ENCODE results near the gene CRACDL. TPM values are rescaled to one million over a fixed set of nuclear protein-coding genes. Genes with fewer than 3 reads are reported as not detected.

The CRACDL gene
- total and polyA plus RNA-seq, 2 of the 13 experiments (the other 11 are each of a cell fraction or from before 2014, with no cell fraction given) = 0.15 to 0.26 TPM

DNA sequence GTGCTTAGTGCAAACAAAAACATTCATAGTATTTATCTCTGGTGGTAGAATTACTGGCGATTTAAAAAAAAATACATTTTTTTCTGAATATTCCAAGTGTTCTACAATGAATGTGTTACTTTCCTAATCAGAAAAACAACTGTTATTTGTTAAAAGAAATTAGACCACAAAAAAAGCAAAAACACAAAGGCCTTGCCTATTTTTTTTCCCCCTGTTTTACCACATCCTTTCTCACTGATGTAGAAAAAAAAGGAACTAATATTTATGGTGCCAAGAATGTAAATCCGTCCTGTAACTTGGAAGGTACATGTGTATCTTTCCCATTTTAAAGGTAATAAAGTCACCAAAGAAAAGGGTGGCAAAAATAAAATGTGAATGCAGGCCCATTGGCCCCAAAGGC is 176.7 kb downstream of the CRACDL start:
- intact Hi-C loops (cut with micrococcal nuclease; ENCODE audit: unreplicated experiment) = no loop called here
- TF ChIP-seq HNRNPH1 (optimal IDR thresholded peaks at IDR 0.05; ENCODE audit: low read depth, low read length) (no peak), FLYWCH1 (CRISPR knock-in tag; IDR thresholded peaks at IDR 0.05) (no peak), IKZF1 (IDR thresholded peaks at IDR 0.05) (no peak), ZNF83 (CRISPR knock-in tag; IDR thresholded peaks at IDR 0.05; ENCODE audit: borderline replicate concordance) (no peak), ZNF160 (CRISPR knock-in tag; IDR thresholded peaks at IDR 0.05) (no peak), MIER3 (CRISPR knock-in tag; IDR thresholded peaks at IDR 0.05; ENCODE audit: borderline replicate concordance) (no peak), GATAD2A (CRISPR knock-in tag; IDR thresholded peaks at IDR 0.05) (no peak), SMARCE1 (IDR thresholded peaks at IDR 0.05; ENCODE audit: borderline replicate concordance) (no peak), NCOA5 (CRISPR knock-in tag; IDR thresholded peaks at IDR 0.05) (no peak), ZNF121 (CRISPR knock-in tag; IDR thresholded peaks at IDR 0.05) (no peak), FOXK1 (CRISPR knock-in tag; IDR thresholded peaks at IDR 0.05; ENCODE audit: borderline replicate concordance, low read depth) (no peak), ZFP41 (CRISPR knock-in tag; IDR thresholded peaks at IDR 0.05; ENCODE audit: borderline replicate concordance) (no peak), ZFP37 (CRISPR knock-in tag; IDR thresholded peaks at IDR 0.05; ENCODE audit: borderline replicate concordance) (no peak)
- TF ChIP-seq, protein P1, sequence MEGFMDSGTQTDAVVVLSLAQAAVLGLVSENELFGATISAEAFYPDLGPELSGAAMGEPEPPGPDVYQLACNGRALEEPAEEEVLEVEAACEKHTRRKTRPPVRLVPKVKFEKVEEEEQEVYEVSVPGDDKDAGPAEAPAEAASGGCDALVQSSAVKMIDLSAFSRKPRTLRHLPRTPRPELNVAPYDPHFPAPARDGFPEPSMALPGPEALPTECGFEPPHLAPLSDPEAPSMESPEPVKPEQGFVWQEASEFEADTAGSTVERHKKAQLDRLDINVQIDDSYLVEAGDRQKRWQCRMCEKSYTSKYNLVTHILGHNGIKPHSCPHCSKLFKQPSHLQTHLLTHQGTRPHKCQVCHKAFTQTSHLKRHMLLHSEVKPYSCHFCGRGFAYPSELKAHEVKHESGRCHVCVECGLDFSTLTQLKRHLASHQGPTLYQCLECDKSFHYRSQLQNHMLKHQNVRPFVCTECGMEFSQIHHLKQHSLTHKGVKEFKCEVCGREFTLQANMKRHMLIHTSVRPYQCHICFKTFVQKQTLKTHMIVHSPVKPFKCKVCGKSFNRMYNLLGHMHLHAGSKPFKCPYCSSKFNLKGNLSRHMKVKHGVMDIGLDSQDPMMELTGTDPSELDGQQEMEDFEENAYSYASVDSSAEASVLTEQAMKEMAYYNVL (CRISPR knock-in tag; IDR thresholded peaks at IDR 0.05; ENCODE audit: borderline replicate concordance) = no peak
- TF ChIP-seq, protein P2, sequence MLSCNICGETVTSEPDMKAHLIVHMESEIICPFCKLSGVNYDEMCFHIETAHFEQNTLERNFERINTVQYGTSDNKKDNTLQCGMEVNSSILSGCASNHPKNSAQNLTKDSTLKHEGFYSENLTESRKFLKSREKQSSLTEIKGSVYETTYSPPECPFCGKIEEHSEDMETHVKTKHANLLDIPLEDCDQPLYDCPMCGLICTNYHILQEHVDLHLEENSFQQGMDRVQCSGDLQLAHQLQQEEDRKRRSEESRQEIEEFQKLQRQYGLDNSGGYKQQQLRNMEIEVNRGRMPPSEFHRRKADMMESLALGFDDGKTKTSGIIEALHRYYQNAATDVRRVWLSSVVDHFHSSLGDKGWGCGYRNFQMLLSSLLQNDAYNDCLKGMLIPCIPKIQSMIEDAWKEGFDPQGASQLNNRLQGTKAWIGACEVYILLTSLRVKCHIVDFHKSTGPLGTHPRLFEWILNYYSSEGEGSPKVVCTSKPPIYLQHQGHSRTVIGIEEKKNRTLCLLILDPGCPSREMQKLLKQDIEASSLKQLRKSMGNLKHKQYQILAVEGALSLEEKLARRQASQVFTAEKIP (CRISPR knock-in tag; IDR thresholded peaks at IDR 0.05; ENCODE audit: borderline replicate concordance) = no peak
- TF ChIP-seq, protein P3, sequence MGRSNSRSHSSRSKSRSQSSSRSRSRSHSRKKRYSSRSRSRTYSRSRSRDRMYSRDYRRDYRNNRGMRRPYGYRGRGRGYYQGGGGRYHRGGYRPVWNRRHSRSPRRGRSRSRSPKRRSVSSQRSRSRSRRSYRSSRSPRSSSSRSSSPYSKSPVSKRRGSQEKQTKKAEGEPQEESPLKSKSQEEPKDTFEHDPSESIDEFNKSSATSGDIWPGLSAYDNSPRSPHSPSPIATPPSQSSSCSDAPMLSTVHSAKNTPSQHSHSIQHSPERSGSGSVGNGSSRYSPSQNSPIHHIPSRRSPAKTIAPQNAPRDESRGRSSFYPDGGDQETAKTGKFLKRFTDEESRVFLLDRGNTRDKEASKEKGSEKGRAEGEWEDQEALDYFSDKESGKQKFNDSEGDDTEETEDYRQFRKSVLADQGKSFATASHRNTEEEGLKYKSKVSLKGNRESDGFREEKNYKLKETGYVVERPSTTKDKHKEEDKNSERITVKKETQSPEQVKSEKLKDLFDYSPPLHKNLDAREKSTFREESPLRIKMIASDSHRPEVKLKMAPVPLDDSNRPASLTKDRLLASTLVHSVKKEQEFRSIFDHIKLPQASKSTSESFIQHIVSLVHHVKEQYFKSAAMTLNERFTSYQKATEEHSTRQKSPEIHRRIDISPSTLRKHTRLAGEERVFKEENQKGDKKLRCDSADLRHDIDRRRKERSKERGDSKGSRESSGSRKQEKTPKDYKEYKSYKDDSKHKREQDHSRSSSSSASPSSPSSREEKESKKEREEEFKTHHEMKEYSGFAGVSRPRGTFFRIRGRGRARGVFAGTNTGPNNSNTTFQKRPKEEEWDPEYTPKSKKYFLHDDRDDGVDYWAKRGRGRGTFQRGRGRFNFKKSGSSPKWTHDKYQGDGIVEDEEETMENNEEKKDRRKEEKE (IDR thresholded peaks at IDR 0.05) = no peak

More for the DNA sequence above, 176.7 kb downstream of the CRACDL start:
- Histone ChIP-seq H4K20me1 (ENCODE audit: insufficient read depth, low read length) (no peaks in the 10 kb centered on the region), H3K9me3 (ENCODE audit: low read length) (no peaks in the 10 kb centered on the region), H3K9ac (ENCODE audit: insufficient read depth, low read depth, low read length) (no peak overlapping the region), H3K36me3 (replicated peaks in 1 of 2; ENCODE audit: control insufficient read depth in 1 of 2, insufficient read depth in 2 of 2, low read length in 2 of 2) (no peaks in the 10 kb centered on the region), H3K4me3 (replicated peaks in 1 of 3; ENCODE audit: insufficient read depth in 1 of 3, low read depth in 2 of 3, low read length in 3 of 3) (no peak overlapping the region), H2AFZ (ENCODE audit: low read length) (no peak overlapping the region), H3K79me2 (ENCODE audit: insufficient read depth, low read length) (no peaks in the 10 kb centered on the region), H3K27me3 (ENCODE audit: control insufficient read depth in 1 of 2, insufficient read depth in 2 of 2, low read length in 2 of 2) (peaks cover 0 to 18% of the 10 kb centered on the region in 2 experiments; a peak in 2 of 5 replicates), H3K4me1 (ENCODE audit: insufficient read depth, low read length) (peaks cover 16% of the 10 kb centered on the region), H3K4me2 (ENCODE audit: low read depth, low read length) (no peak overlapping the region), H3K27ac (ENCODE audit: extremely low read length, insufficient read depth, low read length) (no peak overlapping the region)
- BruUV-seq (replicated peaks) = no TSS peak
- no peak for FAIRE-seq
- ChIA-PET POLR2A (no interaction called here), CTCF (ENCODE audit: low intra/inter-chr PET ratio, low total read pairs) (no interaction called here)
- 42% methylated on average over 2 of the region's 2 CpGs for WGBS (ENCODE audit: low lambda C conversion rate)
- in situ Hi-C loops (cut with HindIII; ENCODE audit: extremely low pct_ligation_motif_present, low pct_unique_long_range_greater_than_20kb) = no loop called here
- ATAC-seq = no peak
- DNase-seq (ENCODE audit: low spot score) = no peak
